K562 (cell line): ENCODE data around the gene AKT2. TPM values are rescaled to one million over a fixed set of nuclear protein-coding genes. Genes with fewer than 3 reads are reported as not detected.

ENCODE experiments used
- ATAC-seq: fragments of 200-7000 bp; cut with Tn5 transposase; 3 replicates; pipeline ENCODE4 v1.9.1; 2020; ENCODE audit warnings: moderate library complexity
- BruUV-seq: library from RNA; stranded (reverse); fragments of 400-500 nt; replicated peaks from 2 replicates; lab custom pipeline; 2021; lab: Mats Ljungman, UMichigan
- CTCF ChIA-PET: fragments of 300-600 bp; formaldehyde crosslinking; extraction: SDS; loops from one replicate; lab custom pipeline; 2021; ENCODE audit warnings: low intra/inter-chr PET ratio; lab: Yijun Ruan, JAX
- POLR2A ChIA-PET: fragments of 300-600, 350-650 bp; sonication (Branson Sonifier 250); formaldehyde crosslinking; extraction: SDS; loops from one replicate; lab custom pipeline; 2021; ENCODE audit warnings: antibody characterized with exemption, inconsistent platforms; lab: Yijun Ruan, JAX
- DNase-seq, 4 experiments: peaks; one replicate each; pipeline versions ENCODE4 v3.0.0 to v3.0.0-alpha.2; 2011 to 2018; ENCODE audit warnings: low spot score in 3 of 4, mixed read lengths in 3 of 4; ENCODE audit errors: extremely low read depth in 1 of 4
- FAIRE-seq: peaks from 2 replicates; lab custom pipeline; 2011; peaks lifted over from hg19 to GRCh38; lab: Jason Lieb, UNC
- H2AFZ ChIP-seq: 2 replicates; pipeline ENCODE4 v1.6.0; 2011; ENCODE audit warnings: low read depth, low read length, control low read depth, inconsistent platforms
- H3K27ac ChIP-seq: fragments of 200-600 bp; 3 replicates; pipeline ENCODE4 v1.8.0; 2011; ENCODE audit warnings: low read depth, mild to moderate bottlenecking, control low read depth, inconsistent platforms, low read length, moderate library complexity, mixed read lengths; ENCODE audit errors: extremely low read depth
- H3K27me3 ChIP-seq, 2 experiments: fragments of 300-600 bp in 1 of 2; 2 replicates in 1 of 2; 3 replicates in 1 of 2; pipeline versions ENCODE4 v1.6.0 to v1.8.0; 2011; ENCODE audit warnings: inconsistent platforms in 2 of 2, low read length in 2 of 2, mild to moderate bottlenecking in 1 of 2, mixed read lengths in 1 of 2, moderate library complexity in 1 of 2; ENCODE audit not compliant: control insufficient read depth in 2 of 2, insufficient read depth in 2 of 2
- H3K36me3 ChIP-seq: fragments of 300-600 bp; 3 replicates; pipeline ENCODE4 v1.8.0; 2011; ENCODE audit warnings: mild to moderate bottlenecking, low read length, inconsistent platforms; ENCODE audit not compliant: control insufficient read depth, insufficient read depth
- H3K4me1 ChIP-seq, 2 experiments: fragments of 200-600 bp in 1 of 2; replicated peaks in 1 of 2; 2 replicates in 1 of 2; 3 replicates in 1 of 2; pipeline versions ENCODE4 v1.5.1 to v1.8.0; 2011; ENCODE audit warnings: inconsistent platforms in 2 of 2, low read length in 2 of 2, mild to moderate bottlenecking in 1 of 2, mixed read lengths in 1 of 2, moderate library complexity in 1 of 2; ENCODE audit not compliant: control insufficient read depth in 2 of 2, insufficient read depth in 2 of 2
- H3K4me2 ChIP-seq: 2 replicates; pipeline ENCODE4 v1.6.1; 2011; ENCODE audit warnings: low read length, control low read depth, inconsistent platforms, mixed read lengths; ENCODE audit not compliant: insufficient read depth
- H3K4me3 ChIP-seq: fragments of 200-600 bp; sonication (generic), shearing (Covaris generic); 2 replicates; pipeline ENCODE4 v1.5.1; 2016; ENCODE audit warnings: control low read depth, inconsistent platforms
- H3K79me2 ChIP-seq: fragments of 200-600 bp; 3 replicates; pipeline ENCODE4 v1.8.0; 2011; ENCODE audit warnings: low read length, inconsistent platforms; ENCODE audit not compliant: control insufficient read depth, insufficient read depth
- H3K9ac ChIP-seq, 2 experiments: 2 replicates each; pipeline versions ENCODE4 v1.6.0 to v1.6.1; 2011; ENCODE audit warnings: low read depth in 2 of 2, low read length in 2 of 2, control low read depth in 1 of 2, inconsistent platforms in 1 of 2, mild to moderate bottlenecking in 1 of 2, mixed read lengths in 1 of 2; ENCODE audit not compliant: insufficient read depth in 1 of 2
- H3K9me1 ChIP-seq: one replicate; pipeline ENCODE4 v1.6.0; 2011; ENCODE audit warnings: inconsistent platforms, mild to moderate bottlenecking, low read length, moderate library complexity; ENCODE audit not compliant: control insufficient read depth, insufficient read depth
- H3K9me3 ChIP-seq: replicated peaks from 2 replicates; pipeline ENCODE4 v1.5.1; 2011; ENCODE audit warnings: low read depth, low read length, inconsistent platforms; ENCODE audit not compliant: control insufficient read depth, insufficient read depth
- H4K20me1 ChIP-seq: replicated peaks from 2 replicates; pipeline ENCODE4 v1.6.1; 2011; ENCODE audit warnings: low read length, inconsistent platforms, mixed read lengths; ENCODE audit not compliant: control insufficient read depth, insufficient read depth
- CEBPG ChIP-seq, 3 experiments: fragments of 200-800 bp in 1 of 3; sonication (Bioruptor generic) in 1 of 3; sonication (generic) in 1 of 3; formaldehyde crosslinking in 1 of 3; IDR thresholded peaks in 2 of 3; conservative IDR thresholded peaks in 1 of 3; 2 replicates each; pipeline versions ENCODE4 v1.6.1 to v1.8.0; 2016 to 2022; ENCODE audit warnings: missing compliant biosample characterization in 2 of 3, missing genetic modification characterization in 2 of 3, mild to moderate bottlenecking in 1 of 3, missing genetic modification reagents in 1 of 3
- DACH1 ChIP-seq: fragments of 450-650 bp; IDR thresholded peaks from 2 replicates; pipeline ENCODE4 v1.6.1; 2018; ENCODE audit not compliant: partially characterized antibody
- NR3C1 ChIP-seq: sonication (generic); formaldehyde crosslinking; IDR thresholded peaks from 2 replicates; pipeline ENCODE4 v1.8.1; 2022; ENCODE audit warnings: missing genetic modification reagents
- PHTF2 ChIP-seq: fragments of 250-450 bp; sonication (Bioruptor Pico); IDR thresholded peaks from 2 replicates; pipeline ENCODE4 v1.5.0; 2021; ENCODE audit warnings: mild to moderate bottlenecking
- PKNOX1 ChIP-seq: fragments of 450-650 bp; IDR thresholded peaks from 2 replicates; pipeline ENCODE4 v1.6.1; 2016
- RAD21 ChIP-seq, 2 experiments: fragments of 250-450 bp in 1 of 2; fragments of 450-650 bp in 1 of 2; sonication (Bioruptor Pico) in 1 of 2; formaldehyde crosslinking in 1 of 2; IDR thresholded peaks in 1 of 2; conservative IDR thresholded peaks in 1 of 2; 2 replicates each; pipeline versions ENCODE4 v1.4.0 to v1.8.0; 2020 to 2022; ENCODE audit warnings: mild to moderate bottlenecking in 2 of 2, moderate library complexity in 1 of 2
- RCOR1 ChIP-seq, 2 experiments: IDR thresholded peaks; 2 replicates each; pipeline ENCODE4 v1.6.1; 2012; ENCODE audit warnings: low read depth in 2 of 2, low read length in 2 of 2, borderline replicate concordance in 1 of 2, improper control_type of control experiment in 1 of 2
- RFX5 ChIP-seq: IDR thresholded peaks from 2 replicates; pipeline ENCODE4 v1.6.1; 2011; ENCODE audit warnings: low read depth, mild to moderate bottlenecking, improper control_type of control experiment, low read length
- ZC3H8 ChIP-seq: fragments of 450-650 bp; IDR thresholded peaks from 2 replicates; pipeline ENCODE4 v1.6.1; 2017
- ZNF184 ChIP-seq: sonication (generic); formaldehyde crosslinking; IDR thresholded peaks from 2 replicates; pipeline ENCODE4 v1.5.0; 2020; ENCODE audit warnings: missing genetic modification reagents
- ZNF444 ChIP-seq: fragments of 250-450 bp; sonication (Bioruptor Pico); IDR thresholded peaks from 2 replicates; pipeline ENCODE4 v1.4.0; 2020; ENCODE audit warnings: mild to moderate bottlenecking, moderate library complexity
- WGBS: fragments of 100-300 bp; shearing (Covaris generic); methylation state at CpG from one replicate; pipeline ENCODE4 v1.1.6; 2016; ENCODE audit warnings: low coverage, mixed read lengths; ENCODE audit not compliant: insufficient coverage; ENCODE audit errors: missing lambda C conversion rate; 5-methylcytosine and 5-hydroxymethylcytosine counted together
- in situ Hi-C: fragments of 300-500 bp; cut with MboI; formaldehyde crosslinking; loops from 4 replicates; pipeline ENCODE4 v1.15.0; 2018; ENCODE audit warnings: inconsistent platforms, mixed read lengths
- intact Hi-C: fragments of 100-400 bp; cut with micrococcal nuclease; formaldehyde crosslinking; loops from 2 replicates; pipeline ENCODE4 v1.14.2; 2022
- polyA plus RNA-seq, 8 experiments: library from polyadenylated mRNA; depleted of rRNA in 4 of 8; stranded (reverse) in 5 of 8; unstranded in 3 of 8; fragments of >200 nt; fragmentation: Nextera tagmentation in 2 of 8; fragmentation: Illumina TruSeq in 1 of 8; extraction: Ambion mirVana in 2 of 8; extraction: Trizol in 1 of 8; gene quantifications; 2 replicates each; pipeline versions ENCODE4 v1.2.1 to v1.2.3, GENCODE V29; 2011 to 2014; ENCODE audit warnings: inconsistent platforms in 1 of 8, missing spikeins in 1 of 8
- total RNA-seq, 7 experiments: library from RNA; depleted of rRNA in 6 of 7; stranded (reverse); fragments of >200 nt in 6 of 7; fragmentation: Illumina TruSeq in 2 of 7; extraction: Trizol in 2 of 7; gene quantifications; 2 replicates each; pipeline versions ENCODE4 v1.2.1 to v1.2.3, GENCODE V29; 2011 to 2021; ENCODE audit warnings: low replicate concordance in 1 of 7

AKT2 gene
- total and polyA plus RNA-seq, 9 of the 15 experiments (the other 6 are each of a cell fraction or from before 2014, with no cell fraction given) = 1.1 to 132 (median 67.7) TPM

- POLR2A ChIA-PET = no interaction called here
- peaks cover 4% of the 10 kb centered on the region for H3K9me1 ChIP-seq
- BruUV-seq = no TSS peak
- no peaks in the 10 kb centered on the region for H4K20me1 ChIP-seq
- 83% methylated on average over 9 of the region's 9 CpGs for WGBS
- no peaks in the 10 kb centered on the region for H3K27me3 ChIP-seq
- TF ChIP-seq ZNF184 (CRISPR knock-in tag) (0 out of 2 replicates have a peak, but pooled peaks have one; percentile 18), ZC3H8 (no peak), PHTF2 (CRISPR knock-in tag) (no peak), PKNOX1 (no peak), RAD21 (CRISPR knock-in tag; conservative IDR thresholded peaks at IDR 0.05 in 1 of 2, IDR thresholded peaks at IDR 0.05 in 1 of 2) (no peak), RFX5 (no peak), CEBPG (CRISPR knock-in tag; IDR thresholded peaks at IDR 0.05) (no peak), CEBPG (tag; conservative IDR thresholded peaks at IDR 0.05 in 1 of 2, IDR thresholded peaks at IDR 0.05 in 1 of 2) (no peak), DACH1 (no peak), ZNF444 (CRISPR knock-in tag) (no peak), NR3C1 (no peak), RCOR1 (IDR thresholded peaks at IDR 0.05; ENCODE audit: borderline replicate concordance in 1 of 2, low read depth in 2 of 2, low read length in 2 of 2) (0 out of 4 replicates have a peak, but pooled peaks of 1 of the 2 experiments have one; percentile 18)
- TF ChIP-seq, all 486 proteins: peak for 2
- Histone ChIP-seq H3K4me1 (no peaks in the 10 kb centered on the region; a peak in 1 of 5 replicates), H3K36me3 (peaks cover 12% of the 10 kb centered on the region; the same call in 1 of the 3 replicates), H3K9ac (no peak overlapping the region), H3K27ac (no peak overlapping the region), H3K4me3 (no peak overlapping the region), H2AFZ (no peak overlapping the region), H3K9me3 (no peaks in the 10 kb centered on the region), H3K79me2 (no peaks in the 10 kb centered on the region), H3K4me2 (no peak overlapping the region)
- intact Hi-C loops (no loop called here), in situ Hi-C loops (no loop called here)
- FAIRE-seq = no peak
- DNase-seq = no peak
- CTCF ChIA-PET = no interaction called here
- no peak for ATAC-seq
Measured at GRCh38 chr19:40313229-40313983, 28.3 kb upstream of the AKT2 start.
